HUDEP-2 (cell line): ENCODE results near the gene SMAD7.
A peak's percentile ranks its signal among the peaks of the same experiment; 100 is the strongest.

Experiments
- DNase-seq, 76 experiments: peaks; one replicate each; lab custom pipeline; 2025; ENCODE audit not compliant: unreplicated experiment in 76 of 76; lab: John Stamatoyannopoulos, UW

Gene SMAD7

DNA sequence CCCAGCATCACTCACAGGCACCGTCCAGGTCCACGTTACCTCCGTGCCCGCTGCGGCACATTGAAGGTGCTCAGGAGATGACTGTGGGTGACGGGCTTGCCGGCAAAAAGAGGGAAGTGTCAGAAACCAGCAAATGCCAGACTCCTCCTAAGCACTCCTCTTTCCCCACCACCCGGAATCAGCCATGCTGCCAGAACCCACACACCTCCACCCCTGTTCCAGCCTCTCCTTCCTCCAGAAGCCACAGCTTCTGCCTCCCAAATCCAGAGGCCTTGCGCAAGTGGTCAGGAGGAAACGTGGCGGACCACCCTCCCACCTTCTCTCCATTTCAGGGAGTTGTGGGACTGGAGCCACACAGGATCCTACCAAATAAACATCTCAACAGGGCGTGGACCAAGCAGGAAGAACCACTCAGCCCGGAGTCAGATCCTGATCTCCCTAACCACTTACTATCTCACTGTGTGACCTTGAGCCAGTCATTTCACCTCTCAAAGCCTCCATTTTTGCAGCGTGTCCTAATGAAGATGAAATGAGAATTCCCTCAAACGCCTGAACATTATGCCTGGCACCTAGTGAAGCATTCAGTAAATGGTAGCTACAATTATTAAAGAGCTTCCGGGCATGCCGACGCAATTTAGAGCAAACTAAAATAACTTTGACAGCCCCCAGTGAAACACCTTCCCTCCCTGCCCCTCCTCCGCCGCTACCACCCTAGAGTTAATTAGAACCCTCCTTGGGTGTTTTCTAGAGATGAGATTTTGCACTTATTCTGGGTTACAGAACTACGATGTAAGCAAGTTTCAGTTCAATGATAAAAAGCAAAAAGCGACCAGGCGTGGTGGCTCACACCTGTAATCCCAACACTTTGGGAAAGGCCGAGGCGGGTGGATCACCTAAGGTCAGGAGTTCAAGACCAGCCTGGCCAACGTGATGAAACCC is 32.9 kb downstream of the SMAD7 start:
- DNase-seq, result no peak

DNA sequence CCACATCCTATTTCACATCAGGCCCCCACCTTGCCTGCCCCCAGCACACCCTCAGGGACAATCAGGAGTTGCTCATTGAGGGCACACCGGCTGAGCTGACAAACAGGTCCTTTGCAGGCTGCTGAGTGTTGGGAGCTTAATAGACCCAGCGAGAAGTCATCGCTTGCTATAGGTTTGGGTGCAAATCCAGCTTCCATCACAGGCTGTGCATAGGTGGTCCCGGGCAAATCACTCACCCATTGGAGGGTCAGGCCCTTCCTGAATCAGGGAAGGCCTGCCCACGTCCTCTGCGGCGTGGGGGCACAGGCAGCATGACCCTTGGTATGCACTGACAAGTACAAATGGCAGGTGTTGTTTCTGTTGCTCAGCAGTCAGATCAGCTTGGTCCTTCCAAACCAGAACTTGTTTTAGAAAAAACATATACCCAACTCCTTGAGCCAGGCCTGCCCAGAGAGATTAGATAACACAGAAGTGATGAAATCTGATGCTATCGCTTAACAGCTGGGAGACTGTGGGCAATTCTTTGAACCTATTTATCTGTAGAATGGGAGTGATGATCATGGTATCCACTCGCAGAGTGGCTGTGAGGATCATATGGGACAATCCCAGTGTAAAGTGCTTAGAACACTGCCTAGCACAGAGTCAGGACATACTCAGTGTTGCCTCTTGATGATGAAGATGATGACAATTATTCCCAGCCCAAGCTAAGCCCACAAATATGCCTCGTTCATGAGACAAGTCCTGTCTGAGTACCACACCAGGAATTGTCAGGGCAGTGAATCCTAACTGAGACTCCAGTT is 34.9 kb downstream of the SMAD7 start:
- DNase-seq, result no peak

DNA sequence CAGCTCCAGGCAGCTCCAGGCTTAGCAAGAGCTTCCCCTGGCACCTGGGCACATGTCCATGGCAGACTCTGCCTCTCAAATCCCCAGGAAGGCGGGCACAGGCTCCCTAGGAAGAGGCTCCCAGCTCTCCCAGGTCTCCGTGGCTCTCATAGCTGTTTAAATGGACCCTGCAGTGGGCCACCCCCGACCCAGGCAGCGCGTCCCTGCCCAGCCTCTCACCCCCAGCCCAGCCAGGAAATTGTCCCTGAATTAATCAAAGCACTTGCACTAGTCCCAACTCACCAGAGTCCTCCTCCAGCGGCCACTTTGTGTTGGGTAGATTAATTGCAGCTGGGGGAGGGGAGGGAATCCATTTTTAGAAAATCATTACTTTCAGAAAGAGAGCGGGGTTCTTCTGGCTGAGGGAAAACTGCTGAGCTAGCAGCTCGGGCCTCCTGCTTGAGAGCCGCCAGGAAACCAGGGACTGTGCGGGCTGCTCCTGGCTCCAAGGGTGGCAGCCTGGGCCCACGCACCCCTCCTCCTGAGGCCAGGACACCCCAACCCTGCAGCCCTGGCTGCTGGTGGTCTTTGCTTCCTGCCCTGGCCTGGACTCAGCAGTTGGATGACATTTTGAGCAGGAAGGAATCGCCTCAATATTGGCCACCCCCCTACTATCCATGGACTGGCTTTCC is 36.0 kb downstream of the SMAD7 start:
- DNase-seq, result no peak

DNA sequence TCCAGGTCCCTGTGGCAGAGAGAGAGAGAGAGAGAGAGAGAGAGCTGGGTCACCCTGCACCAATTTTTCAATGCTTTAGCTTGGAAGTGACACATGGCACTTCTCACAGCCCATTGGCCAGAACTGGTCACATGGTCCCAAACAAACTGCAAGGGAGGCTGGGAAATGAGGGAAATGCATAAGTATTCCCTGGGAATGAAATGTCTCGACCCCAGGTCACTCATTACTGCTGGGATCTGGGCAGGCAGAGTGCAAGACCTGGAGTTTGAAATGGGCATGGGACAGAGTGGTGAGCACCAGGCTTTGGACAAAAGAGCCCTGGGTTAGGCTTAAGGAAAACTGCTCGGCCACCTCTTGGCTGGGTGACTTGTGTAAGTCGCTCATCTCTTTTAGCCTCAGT is 37.0 kb downstream of the SMAD7 start:
- DNase-seq, result no peak

DNA sequence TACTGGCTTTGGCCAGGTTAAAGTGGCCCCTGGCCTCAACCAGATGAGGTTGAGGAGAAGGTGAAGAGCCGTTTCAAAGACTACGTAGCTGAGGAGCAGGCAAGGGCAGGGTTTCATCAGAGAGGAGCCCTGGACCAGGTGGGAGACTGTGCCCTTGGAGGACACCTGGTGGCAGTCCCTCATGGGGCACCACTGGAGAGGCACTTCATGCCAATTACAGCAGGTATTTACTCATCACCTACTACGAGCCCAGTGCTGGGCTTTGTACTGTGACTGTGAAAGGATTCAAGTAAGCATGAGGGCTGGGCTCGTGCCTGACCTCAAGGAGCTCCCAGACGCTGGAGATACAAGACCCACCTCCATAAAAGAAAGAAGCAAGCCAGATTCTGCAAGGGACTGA is 37.6 kb downstream of the SMAD7 start:
- DNase-seq, result peak in 4 of 76 experiments; percentile 11 to 20 (median 14)

DNA sequence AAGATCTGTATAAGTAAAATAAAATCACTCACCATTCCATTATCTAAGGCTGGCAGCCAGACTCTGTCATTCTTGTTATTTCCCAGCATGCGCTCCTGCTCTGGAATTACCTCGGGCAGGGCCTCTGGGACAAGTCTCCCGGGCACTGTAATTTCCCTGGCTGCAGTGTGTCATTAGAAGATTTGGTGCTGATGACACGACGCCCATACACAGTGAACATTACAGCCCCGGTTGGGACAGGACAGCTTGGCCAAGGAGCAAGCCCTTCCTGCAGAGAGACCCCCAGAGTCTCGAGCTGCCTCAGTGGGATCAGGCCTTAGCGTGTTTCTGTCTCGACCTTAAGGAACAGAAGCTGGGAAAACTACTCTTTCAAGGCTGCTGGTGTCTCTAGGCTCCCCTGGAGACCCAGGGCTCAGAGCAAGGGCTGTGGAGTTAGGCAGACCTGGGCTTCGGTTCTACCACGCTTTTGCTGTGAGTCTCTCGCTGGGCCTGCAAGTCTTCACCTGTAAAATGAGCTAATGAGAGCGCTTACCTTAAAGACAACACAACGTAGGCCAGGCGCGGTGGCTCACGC is 39.7 kb downstream of the SMAD7 start:
- DNase-seq, result no peak

DNA sequence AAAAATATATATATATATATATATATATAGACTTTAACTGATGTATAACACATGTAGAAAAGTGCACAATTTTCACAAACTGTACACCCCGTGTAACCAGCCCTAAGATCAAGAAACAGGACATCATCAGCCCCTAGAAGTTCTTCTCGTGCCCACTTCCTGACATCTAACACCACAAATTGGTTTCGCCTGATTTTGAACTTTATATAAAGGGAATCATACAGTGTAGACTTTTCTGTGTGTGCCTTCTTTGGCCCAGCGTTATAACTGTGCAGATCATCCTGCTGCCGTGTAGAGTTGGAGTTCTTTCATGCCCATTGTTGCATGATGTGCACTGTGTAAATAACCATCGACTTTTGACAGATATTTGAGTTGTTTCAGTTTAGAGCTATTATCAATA is 41.0 kb downstream of the SMAD7 start:
- DNase-seq, result no peak

DNA sequence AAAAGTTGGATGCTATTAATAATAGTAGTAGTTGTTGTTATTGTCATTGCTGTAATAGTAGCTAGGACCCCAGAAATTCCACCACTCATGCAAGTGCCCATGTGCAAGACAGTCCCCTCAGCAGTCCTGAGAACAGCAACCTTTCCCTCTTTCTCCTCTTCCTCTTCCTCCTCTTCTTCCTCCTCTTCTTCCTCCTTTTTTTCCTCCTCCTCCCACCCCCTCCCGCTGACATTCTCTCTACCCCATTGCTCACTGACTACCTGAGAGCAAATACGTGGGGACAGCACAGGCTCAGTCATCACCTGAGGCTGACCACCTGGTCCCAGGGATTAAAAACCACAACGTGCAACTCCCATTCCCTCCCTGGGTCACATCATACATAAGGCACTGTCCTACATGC is 41.8 kb downstream of the SMAD7 start:
- DNase-seq, result no peak

DNA sequence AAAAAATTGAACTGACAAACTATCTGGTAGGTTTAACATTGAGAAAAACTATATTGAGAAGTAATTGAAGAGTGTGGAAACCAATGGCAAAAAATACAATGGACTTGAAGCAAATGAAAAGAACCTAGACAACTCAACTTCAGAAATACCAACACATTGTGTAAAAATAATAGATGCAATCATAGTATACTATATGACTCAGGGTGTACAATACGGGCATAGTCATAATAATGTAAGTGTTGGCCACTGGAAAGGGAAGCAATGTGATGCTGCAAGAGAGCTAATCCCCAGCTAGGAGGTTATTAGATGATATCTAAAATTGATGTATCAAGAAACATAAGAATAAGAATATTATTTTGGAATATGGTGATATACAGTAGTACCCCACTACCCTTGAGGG is 45.3 kb downstream of the SMAD7 start:
- no peak for DNase-seq

DNA sequence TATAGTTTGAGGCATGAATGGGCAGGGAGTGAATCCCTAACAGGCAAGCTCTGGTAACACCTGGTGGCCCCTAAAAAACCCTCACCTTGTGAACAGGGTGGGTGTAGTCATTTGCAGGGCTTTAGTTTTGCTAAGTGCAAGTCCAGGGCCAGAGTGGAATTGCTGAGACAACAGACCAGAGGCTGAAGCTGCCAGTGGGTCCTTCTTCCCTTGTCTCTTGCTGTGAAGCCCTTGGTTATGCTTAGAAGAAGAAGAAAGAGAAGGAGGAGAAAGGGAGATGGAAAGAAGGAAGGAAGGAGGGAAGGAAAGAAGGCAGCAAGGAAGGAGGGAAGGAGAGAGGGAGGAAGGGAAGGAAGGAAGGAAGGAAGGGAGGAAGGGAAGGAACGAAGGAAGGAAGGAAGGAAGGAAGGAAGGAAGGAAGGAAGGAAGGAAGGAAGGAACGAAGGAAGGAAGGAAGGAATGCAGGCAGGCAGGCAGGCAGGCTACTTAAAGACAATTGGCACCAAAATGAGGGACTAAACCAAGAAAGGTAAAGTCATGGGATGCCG is 45.8 kb downstream of the SMAD7 start:
- DNase-seq, result no peak

DNA sequence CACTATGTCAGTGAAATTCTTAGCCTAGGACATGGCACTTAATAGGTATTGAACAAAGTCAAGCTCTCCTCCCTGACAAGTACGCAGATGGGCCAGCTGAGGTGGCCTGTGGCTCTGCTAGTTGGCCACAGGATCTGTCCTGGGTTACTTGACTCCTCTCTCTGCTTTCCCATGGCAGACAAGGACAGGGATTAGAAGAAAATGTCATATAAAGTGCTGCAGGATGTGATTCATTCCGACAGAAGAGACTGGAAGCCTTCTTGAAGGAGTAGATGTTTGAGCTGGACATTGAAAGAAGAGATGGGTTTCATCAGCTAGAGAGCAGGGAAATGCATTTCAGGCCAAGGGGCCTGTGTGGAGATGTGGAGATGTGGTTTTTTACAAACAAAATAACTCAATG is 46.7 kb downstream of the SMAD7 start:
- DNase-seq, result no peak

DNA sequence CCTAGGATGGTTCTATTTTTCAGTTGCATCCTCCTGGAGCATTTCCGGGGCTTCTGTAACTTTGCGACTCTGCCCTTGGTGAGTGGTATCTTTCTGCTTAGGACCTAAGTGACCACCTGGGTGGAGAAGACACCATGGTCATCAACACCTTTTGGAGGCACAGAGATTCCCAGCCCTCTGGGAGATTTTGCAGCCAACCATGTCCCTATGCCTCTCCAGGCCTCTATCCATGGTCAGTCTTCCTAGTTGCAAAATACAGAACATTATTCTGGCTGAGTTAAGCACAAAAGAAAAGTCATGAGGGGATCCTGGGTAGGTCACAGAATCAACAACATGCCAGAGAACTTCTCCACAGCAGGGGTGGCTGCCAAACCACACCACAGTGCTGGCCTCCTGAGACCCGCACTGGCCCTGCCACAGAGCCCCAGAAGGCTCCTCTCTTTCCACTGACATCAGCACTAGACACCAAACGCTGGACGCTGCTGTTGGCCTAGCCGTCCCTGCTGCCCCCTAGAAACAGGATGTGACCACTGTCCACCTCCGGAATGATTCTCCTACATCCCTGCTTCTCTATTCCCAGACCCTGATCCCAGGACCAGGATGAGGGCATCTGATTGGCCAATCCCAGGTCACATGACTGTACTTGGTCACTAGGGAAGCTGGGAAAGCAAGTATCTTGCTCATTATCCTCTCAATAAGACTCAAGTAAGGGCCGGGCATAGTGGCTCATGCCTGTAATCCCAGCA is 47.7 kb downstream of the SMAD7 start:
- DNase-seq, result no peak

DNA sequence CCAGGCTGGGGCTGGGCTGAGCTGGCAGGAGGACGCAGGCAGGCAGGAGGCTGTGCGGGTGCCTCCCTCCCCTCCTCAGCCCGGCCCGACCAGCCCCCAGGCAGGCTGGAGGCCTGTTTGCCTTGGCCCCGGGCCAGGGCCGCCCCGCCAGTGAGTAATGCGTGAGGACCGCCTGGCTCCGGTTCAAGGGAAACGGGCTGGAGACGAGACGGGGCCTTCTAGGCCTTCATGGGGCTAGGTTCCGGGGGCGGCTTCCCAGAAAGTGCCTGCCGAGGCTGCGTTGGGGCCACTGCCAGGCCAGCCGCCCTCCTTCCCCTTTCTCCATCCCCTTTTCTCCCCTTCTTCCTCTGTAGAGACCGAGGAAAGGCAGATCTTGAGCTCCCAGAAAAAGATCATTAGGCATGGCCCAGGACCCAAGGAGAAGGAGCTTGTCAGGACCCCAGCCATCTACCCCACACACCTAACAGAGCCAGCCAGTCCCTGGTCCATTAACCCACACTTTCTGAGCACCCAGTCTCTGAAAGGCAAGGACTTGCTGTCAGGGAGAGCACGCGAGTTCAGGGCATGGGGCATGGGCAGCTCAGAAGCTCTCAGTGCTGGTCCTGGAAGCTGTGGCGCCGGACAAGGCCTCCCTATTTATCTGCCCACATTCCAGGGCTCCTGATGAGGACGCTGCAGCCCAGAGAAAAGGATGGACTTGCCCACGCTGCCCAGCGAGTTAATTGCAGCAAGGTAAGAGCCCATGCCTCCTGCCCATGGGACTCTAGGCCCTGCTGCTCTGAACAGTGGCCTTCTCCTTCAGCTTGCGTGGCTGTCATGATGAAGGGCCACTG is 48.5 kb downstream of the SMAD7 start:
- peak in 8 of 76 experiments; percentile 12 to 57 (median 44) for DNase-seq

DNA sequence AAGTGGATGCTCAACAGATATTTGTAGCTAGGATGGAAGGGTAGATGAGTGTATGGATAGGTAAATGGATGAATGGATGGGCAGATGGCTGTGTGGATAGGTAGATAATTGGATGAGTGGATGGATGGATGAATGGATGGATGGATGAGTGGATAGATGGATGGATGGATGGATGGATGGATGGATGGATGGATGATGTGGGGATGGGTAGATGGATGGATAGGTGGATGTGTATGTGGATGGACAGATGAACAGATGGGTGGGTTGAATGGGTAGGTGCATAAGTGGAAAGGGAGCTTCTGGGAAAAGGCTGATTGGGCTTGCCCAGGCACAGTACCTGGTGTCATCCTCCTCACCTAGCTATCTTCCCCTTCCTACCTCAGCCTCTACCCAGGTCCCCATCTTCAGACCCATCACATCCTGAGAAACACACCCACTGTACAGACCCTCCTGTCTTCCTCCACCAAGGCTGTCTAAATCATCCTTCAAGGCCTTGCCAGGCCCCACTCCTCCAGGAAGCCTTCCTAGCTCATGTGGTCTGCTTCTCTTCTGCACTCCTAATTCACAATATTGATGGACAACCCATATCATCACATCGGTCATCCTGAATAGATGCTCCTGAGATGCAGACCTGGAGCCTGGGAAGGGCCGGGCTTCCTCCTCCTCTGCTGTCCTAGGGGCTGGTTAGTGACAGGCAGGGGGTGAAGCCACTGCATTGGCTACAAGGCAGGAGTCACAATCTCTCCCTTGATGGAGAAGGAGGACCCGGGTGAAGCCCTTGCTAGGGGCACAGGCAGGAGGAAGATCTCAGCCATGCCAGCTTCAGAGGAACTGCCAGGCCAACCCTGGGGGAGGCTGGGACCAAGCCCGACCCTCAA is 49.4 kb downstream of the SMAD7 start:
- no peak for DNase-seq

DNA sequence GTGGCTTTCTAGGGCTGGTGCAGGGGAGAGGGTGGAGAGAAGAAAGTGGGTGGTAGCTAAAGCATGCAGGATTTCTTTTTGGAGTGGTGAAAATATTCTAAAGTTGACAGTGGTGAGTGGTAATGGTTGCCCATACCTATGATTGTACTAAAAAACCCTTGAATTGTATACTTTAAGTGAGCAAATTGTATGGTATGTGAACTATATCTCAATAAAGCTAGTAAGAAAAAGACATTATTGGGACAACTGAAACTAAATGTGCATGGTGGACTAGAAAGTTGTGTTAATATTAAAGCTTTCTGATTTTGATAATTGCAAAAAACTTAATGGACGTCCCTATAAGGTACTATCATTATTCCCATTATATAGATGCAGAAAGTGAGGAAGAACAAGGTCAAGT is 50.3 kb downstream of the SMAD7 start:
- no peak for DNase-seq

DNA sequence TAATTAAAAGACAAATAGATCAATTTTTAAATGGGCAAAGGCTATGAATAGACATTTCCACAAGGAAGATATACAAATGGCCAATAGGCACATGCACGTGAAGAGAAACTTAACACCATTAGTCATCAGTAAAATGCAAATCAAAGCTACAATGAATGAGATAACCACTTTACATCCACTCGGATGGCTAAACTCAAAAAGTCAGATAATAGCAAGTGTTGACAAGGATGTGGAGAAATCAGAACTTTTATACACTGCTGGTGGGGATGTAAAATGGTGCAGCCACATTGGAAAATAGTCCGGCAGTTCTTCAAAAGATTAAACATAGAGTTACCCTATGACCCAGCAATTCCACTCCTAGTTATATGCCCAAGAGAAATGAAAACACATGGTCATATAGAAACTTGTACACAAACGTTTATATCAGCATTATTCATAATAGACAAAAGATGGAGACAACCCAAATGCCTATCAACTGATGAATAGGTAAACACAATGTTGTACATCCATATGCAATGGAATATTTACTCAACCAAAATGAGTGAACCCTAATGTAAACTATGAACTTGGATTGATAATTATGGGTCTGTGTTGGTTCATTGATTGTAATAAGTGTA is 51.1 kb downstream of the SMAD7 start:
- DNase-seq, result no peak

DNA sequence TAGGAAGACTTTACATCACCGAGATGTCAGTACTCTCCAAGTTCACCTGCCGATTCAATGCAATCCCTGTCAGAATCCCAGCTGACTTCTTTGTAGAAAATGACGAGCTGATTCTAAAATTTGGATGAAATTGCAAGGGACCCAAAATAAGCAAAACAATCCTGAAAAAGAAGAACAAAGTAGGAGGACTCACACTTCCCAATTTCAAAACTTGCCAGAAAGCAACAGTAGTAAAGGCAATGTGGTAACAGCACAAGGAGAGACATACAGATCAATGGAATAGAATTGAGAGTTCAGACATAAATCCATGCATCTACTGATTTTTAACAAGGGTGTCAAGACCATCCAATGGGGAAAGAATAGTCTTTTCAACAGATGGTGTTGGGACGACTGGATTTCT is 52.2 kb downstream of the SMAD7 start:
- no peak for DNase-seq

DNA sequence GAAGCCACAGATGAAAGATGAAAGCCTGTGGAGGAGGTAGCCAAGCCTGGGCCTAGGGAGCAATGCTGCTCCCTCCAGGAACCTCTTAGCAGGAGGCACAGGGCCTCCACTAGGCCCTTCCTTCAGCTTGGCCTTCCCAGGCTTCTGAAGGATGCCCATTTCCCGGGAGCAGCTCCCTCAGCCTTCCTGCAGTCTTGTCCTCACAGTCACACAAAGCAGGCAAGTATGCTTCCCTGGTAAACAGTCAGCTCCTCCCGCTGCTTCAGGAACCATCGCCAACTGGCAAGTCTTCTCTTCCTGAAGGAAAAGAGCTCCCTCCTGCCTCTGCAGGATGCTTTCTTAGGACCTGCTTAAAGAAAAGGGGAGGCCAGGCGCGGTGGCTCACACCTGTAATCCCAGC is 53.2 kb downstream of the SMAD7 start:
- no peak for DNase-seq
